ENCODE measurements around the gene APAF1. TPM values are rescaled to one million over a fixed set of nuclear protein-coding genes. Genes with fewer than 3 reads are reported as not detected.

The APAF1 gene
- total and polyA plus RNA-seq, 10 of the 15 experiments (the other 5 are each of a cell fraction or from before 2014, with no cell fraction given): 4.2 to 19.1 (median 14.2) TPM

DNA sequence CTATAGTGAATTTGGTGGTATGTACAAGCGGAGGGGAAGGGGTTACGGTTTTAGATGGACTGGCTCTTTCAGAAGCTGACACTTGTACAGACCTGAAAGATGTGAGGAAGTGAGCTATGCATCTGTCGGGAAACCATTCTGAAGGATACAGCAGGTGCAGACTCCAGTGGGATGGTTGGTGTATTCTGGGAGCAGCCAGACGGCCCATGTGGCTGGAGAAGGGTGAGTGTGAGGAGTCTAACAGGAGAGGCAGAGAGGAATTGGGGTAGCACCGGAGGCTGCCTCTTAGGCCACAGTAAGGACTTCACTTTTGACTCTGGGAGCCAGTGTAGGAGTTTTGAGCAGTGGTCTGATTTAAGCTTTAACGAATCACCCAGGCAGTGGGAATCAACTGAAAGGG is 90.7 kb downstream of the APAF1 start:
- ChIA-PET CTCF (interaction anchor here (1.1 to 2.1 kb wide), 4 partner anchors 10 to 263 kb away, joined by 3 to 10 read pairs (median 4); no protein-coding TSS in a partner anchor), POLR2A (no interaction called here), RAD21 (ENCODE audit: unreplicated experiment) (interaction anchor here (2.1 kb wide), 1 partner anchor 262 kb away, joined by 7 read pairs; no protein-coding TSS in a partner anchor), SMC1A (ENCODE audit: uncharacterized antibody, unreplicated experiment) (interaction anchor here (0.9 to 1.3 kb wide), 4 partner anchors 9 to 263 kb away, joined by 3 to 5 read pairs (median 4); no protein-coding TSS in a partner anchor)
- DNase-seq (ENCODE audit: low read depth, low spot score) (no peak), ATAC-seq (no peak), FAIRE-seq (no peak)
- Histone ChIP-seq H3K4me2 (ENCODE audit: control insufficient read depth, insufficient read depth) (no peak overlapping the region), H3K9me3 (replicated peaks; ENCODE audit: control insufficient read depth, insufficient read depth, low read length) (no peaks in the 10 kb centered on the region), H3K4me3 (no peak overlapping the region), H3K79me2 (ENCODE audit: control insufficient read depth, insufficient read depth, low read length) (no peaks in the 10 kb centered on the region), H3K9ac (ENCODE audit: control insufficient read depth, insufficient read depth, low read length) (no peak overlapping the region), H3K27me3 (replicated peaks in 1 of 2; ENCODE audit: control insufficient read depth in 2 of 2, insufficient read depth in 2 of 2, low read length in 1 of 2) (no peaks in the 10 kb centered on the region), H4K20me1 (ENCODE audit: control insufficient read depth, insufficient read depth) (no peaks in the 10 kb centered on the region), H3K27ac (ENCODE audit: control insufficient read depth, insufficient read depth) (no peak overlapping the region), H3K36me3 (ENCODE audit: control insufficient read depth in 2 of 2, insufficient read depth in 2 of 2, low read length in 1 of 2) (peaks cover 0 to 6% of the 10 kb centered on the region in 2 experiments; a peak in 2 of 4 replicates), H3K4me1 (ENCODE audit: control insufficient read depth, insufficient read depth, low read length) (no peaks in the 10 kb centered on the region), H2AFZ (ENCODE audit: control insufficient read depth, low read depth, low read length) (no peak overlapping the region)
- in situ Hi-C loops (cut with MboI): no loop called here
- WGBS (ENCODE audit: insufficient coverage, insufficient replicate concordance, low lambda C conversion rate, missing lambda C conversion rate): 93% methylated on average over 5 of the region's 6 CpGs
- intact Hi-C loops (cut with micrococcal nuclease; ENCODE audit: unreplicated experiment): no loop called here
- BruUV-seq (replicated peaks): no TSS peak
- TF ChIP-seq BRCA1 (IDR thresholded peaks at IDR 0.05; ENCODE audit: low read depth, low read length) (no peak), RELA (IDR thresholded peaks at IDR 0.05; ENCODE audit: borderline replicate concordance, partially characterized antibody) (no peak), STAT3 (IDR thresholded peaks at IDR 0.05; ENCODE audit: low read depth, low read length) (no peak), MYB (IDR thresholded peaks at IDR 0.05; ENCODE audit: borderline replicate concordance, low read depth, low read length) (no peak), RUNX3 (IDR thresholded peaks at IDR 0.05; ENCODE audit: low read length) (no peak), NR2F1 (conservative IDR thresholded peaks at IDR 0.05) (no peak)
- TF ChIP-seq, protein P1, sequence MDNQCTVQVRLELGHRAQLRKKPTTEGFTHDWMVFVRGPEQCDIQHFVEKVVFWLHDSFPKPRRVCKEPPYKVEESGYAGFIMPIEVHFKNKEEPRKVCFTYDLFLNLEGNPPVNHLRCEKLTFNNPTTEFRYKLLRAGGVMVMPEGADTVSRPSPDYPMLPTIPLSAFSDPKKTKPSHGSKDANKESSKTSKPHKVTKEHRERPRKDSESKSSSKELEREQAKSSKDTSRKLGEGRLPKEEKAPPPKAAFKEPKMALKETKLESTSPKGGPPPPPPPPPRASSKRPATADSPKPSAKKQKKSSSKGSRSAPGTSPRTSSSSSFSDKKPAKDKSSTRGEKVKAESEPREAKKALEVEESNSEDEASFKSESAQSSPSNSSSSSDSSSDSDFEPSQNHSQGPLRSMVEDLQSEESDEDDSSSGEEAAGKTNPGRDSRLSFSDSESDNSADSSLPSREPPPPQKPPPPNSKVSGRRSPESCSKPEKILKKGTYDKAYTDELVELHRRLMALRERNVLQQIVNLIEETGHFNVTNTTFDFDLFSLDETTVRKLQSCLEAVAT (IDR thresholded peaks at IDR 0.05): no peak
- TF ChIP-seq, protein P2, sequence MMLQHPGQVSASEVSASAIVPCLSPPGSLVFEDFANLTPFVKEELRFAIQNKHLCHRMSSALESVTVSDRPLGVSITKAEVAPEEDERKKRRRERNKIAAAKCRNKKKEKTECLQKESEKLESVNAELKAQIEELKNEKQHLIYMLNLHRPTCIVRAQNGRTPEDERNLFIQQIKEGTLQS (IDR thresholded peaks at IDR 0.05; ENCODE audit: borderline replicate concordance, extremely low read depth, low read depth, low read length): no peak
- TF ChIP-seq, protein P3, sequence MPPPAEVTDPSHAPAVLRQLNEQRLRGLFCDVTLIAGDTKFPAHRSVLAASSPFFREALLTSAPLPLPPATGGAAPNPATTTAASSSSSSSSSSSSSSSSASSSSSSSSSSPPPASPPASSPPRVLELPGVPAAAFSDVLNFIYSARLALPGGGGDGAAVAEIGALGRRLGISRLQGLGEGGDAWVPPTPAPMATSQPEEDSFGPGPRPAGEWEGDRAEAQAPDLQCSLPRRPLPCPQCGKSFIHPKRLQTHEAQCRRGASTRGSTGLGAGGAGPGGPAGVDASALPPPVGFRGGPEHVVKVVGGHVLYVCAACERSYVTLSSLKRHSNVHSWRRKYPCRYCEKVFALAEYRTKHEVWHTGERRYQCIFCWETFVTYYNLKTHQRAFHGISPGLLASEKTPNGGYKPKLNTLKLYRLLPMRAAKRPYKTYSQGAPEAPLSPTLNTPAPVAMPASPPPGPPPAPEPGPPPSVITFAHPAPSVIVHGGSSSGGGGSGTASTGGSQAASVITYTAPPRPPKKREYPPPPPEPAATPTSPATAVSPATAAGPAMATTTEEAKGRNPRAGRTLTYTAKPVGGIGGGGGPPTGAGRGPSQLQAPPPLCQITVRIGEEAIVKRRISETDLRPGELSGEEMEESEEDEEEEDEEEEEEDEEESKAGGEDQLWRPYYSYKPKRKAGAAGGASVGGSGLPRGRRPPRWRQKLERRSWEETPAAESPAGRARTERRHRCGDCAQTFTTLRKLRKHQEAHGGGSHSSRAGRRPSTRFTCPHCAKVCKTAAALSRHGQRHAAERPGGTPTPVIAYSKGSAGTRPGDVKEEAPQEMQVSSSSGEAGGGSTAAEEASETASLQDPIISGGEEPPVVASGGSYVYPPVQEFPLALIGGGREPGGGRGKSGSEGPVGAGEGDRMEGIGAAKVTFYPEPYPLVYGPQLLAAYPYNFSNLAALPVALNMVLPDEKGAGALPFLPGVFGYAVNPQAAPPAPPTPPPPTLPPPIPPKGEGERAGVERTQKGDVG (CRISPR knock-in tag; IDR thresholded peaks at IDR 0.05): no peak
